Tibial nerve (tissue), 4 donors: ENCODE data around the gene CD58.
"Not testable (repeated sequence)": the region's sequence is repeated elsewhere in the genome, so short reads cannot be mapped to it uniquely, and the experiment has no call there.

Source experiments
- EP300 ChIP-seq, 2 donors: sonication (generic); formaldehyde crosslinking; IDR thresholded peaks; one replicate each; pipeline ENCODE4 v1.6.1; 2017; ENCODE audit warnings: antibody characterized with exemption in 2 of 2, mild to moderate bottlenecking in 1 of 2
- POLR2A ChIP-seq, 2 donors: fragments of 450-650 bp; IDR thresholded peaks; one replicate each; pipeline ENCODE4 v1.6.1; 2017; ENCODE audit warnings: antibody characterized with exemption in 2 of 2, mild to moderate bottlenecking in 2 of 2, moderate library complexity in 2 of 2
- TF ChIP-seq, protein P1 (sequence below), 5 experiments: fragments of 200-600 bp in 3 of 5; fragments of 450-650 bp in 2 of 5; sonication (generic) in 3 of 5; IDR thresholded peaks; one replicate each; pipeline ENCODE4 v1.5.1; 2016 to 2019; ENCODE audit warnings: antibody characterized with exemption in 5 of 5, mild to moderate bottlenecking in 3 of 5, moderate library complexity in 2 of 5

DNA sequence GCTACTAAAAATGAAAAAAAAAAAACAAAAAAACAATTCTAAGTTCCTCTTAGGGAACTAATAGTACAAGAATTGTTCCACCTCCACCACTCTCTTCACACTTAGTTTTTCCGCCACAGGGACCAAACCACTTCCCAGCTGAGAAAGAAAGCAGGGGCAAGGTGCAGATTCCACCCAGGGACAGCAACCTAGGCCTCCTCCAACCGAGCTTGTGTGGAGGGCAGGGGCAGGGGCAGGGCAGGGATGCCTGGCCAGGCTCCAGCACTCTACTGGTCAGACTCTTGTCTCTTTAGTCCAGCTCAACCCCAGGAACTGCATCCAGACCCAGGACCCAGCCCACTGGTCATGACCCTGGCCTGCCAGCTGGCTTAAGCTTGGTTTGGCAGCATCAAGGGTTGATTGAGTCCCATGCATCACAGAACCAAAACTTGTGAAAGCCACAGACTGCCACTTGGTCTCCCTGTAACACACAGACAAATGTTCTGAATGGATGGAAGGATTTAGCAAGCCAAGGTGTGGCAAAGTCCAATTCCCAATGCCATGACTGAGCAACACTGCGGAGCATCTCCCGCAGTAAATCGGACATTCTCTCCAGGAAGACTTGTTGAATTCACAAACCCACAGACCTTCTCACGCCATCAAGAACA, 19.7 kb upstream of the CD58 start:
- TF ChIP-seq, protein P1, sequence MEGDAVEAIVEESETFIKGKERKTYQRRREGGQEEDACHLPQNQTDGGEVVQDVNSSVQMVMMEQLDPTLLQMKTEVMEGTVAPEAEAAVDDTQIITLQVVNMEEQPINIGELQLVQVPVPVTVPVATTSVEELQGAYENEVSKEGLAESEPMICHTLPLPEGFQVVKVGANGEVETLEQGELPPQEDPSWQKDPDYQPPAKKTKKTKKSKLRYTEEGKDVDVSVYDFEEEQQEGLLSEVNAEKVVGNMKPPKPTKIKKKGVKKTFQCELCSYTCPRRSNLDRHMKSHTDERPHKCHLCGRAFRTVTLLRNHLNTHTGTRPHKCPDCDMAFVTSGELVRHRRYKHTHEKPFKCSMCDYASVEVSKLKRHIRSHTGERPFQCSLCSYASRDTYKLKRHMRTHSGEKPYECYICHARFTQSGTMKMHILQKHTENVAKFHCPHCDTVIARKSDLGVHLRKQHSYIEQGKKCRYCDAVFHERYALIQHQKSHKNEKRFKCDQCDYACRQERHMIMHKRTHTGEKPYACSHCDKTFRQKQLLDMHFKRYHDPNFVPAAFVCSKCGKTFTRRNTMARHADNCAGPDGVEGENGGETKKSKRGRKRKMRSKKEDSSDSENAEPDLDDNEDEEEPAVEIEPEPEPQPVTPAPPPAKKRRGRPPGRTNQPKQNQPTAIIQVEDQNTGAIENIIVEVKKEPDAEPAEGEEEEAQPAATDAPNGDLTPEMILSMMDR (IDR thresholded peaks at IDR 0.05), result not testable (repeated sequence)
- TF ChIP-seq POLR2A, EP300 (IDR thresholded peaks at IDR 0.05): not testable (repeated sequence)
